T-cell (primary cell): ENCODE data around the gene LMNA. TPM values are rescaled to one million over a fixed set of nuclear protein-coding genes. Genes with fewer than 3 reads are reported as not detected.

Experiments
- ATAC-seq, 4 experiments: fragments of 200-7000 bp in 3 of 4; fragments of 150-1000 bp in 1 of 4; cut with Tn5 transposase; replicated peaks in 1 of 4; 1 replicate in 3 of 4; 2 replicates in 1 of 4; pipeline ENCODE4 v1.10.0; 2021; ENCODE audit warnings: moderate library complexity in 3 of 4, mild to moderate bottlenecking in 2 of 4, moderate number of reproducible peaks in 1 of 4
- CTCF ChIA-PET, 2 donors: fragments of 300-600 bp; sonication (Branson Sonifier 250); formaldehyde crosslinking; loops; one replicate each; lab custom pipeline; 2022; ENCODE audit warnings: antibody characterized with exemption in 2 of 2; lab: Charles Lee
- POLR2A ChIA-PET, 2 donors: fragments of 300-600 bp; sonication (Branson Sonifier 250); formaldehyde crosslinking; loops; one replicate each; lab custom pipeline; 2022; ENCODE audit warnings: antibody characterized with exemption in 2 of 2; lab: Charles Lee
- DNase-seq, 35 experiments: peaks; one replicate each; pipeline versions ENCODE4 v3.0.0 to v3.0.0-alpha.2; 2013 to 2023
- H3K27ac ChIP-seq: one replicate; pipeline ENCODE4 v1.5.1; 2013; ENCODE audit warnings: low read length
- H3K27me3 ChIP-seq, 2 experiments: replicated peaks in 1 of 2; 1 replicate in 1 of 2; 2 replicates in 1 of 2; pipeline versions ENCODE4 v1.6.1 to v1.7.0; 2013; ENCODE audit warnings: low read length in 1 of 2, mixed read lengths in 1 of 2; ENCODE audit not compliant: control insufficient read depth in 2 of 2, insufficient read depth in 2 of 2; ENCODE audit errors: extremely low read depth in 1 of 2
- H3K36me3 ChIP-seq, 2 donors: 1 replicate in 1 of 2; 2 replicates in 1 of 2; pipeline versions ENCODE4 v1.6.1 to v1.7.0; 2013; ENCODE audit warnings: low read length in 1 of 2; ENCODE audit not compliant: control insufficient read depth in 2 of 2, insufficient read depth in 1 of 2; ENCODE audit errors: extremely low read depth in 1 of 2
- H3K4me1 ChIP-seq, 2 experiments: 1 replicate in 1 of 2; 2 replicates in 1 of 2; pipeline versions ENCODE4 v1.6.1 to v1.7.0; 2013; ENCODE audit warnings: low read length in 2 of 2, mixed read lengths in 1 of 2; ENCODE audit not compliant: insufficient read depth in 2 of 2, control insufficient read depth in 1 of 2; ENCODE audit errors: extremely low read depth in 1 of 2
- H3K4me3 ChIP-seq, 2 donors: 1 replicate in 1 of 2; 2 replicates in 1 of 2; pipeline versions ENCODE4 v1.5.1 to v1.7.0; 2013; ENCODE audit warnings: mild to moderate bottlenecking in 2 of 2, low read length in 1 of 2, moderate library complexity in 1 of 2; ENCODE audit not compliant: control insufficient read depth in 1 of 2; ENCODE audit errors: extremely low read depth in 1 of 2
- H3K9me3 ChIP-seq: 2 replicates; pipeline ENCODE4 v1.7.0; 2013
- H3K27ac Mint-ChIP-seq, 2 donors: one replicate each; pipeline ENCODE4 v1.8.0; 2020 to 2021; ENCODE audit warnings: mild to moderate bottlenecking in 2 of 2, mixed read lengths in 2 of 2
- H3K27me3 Mint-ChIP-seq, 2 donors: one replicate each; pipeline ENCODE4 v1.8.0; 2021 to 2022; ENCODE audit warnings: mixed read lengths in 2 of 2
- H3K36me3 Mint-ChIP-seq: one replicate; pipeline ENCODE4 v1.8.0; 2021; ENCODE audit warnings: mixed read lengths
- H3K4me1 Mint-ChIP-seq, 3 donors: one replicate each; pipeline ENCODE4 v1.8.0; 2020 to 2022; ENCODE audit warnings: mixed read lengths in 3 of 3, mild to moderate bottlenecking in 1 of 3
- H3K4me3 Mint-ChIP-seq, 3 donors: one replicate each; pipeline ENCODE4 v1.8.0; 2020 to 2022; ENCODE audit warnings: mild to moderate bottlenecking in 3 of 3, mixed read lengths in 3 of 3, moderate library complexity in 3 of 3
- H3K9me3 Mint-ChIP-seq, 3 donors: one replicate each; pipeline ENCODE4 v1.8.0; 2020 to 2022; ENCODE audit warnings: mixed read lengths in 3 of 3
- WGBS: methylation state at CpG from one replicate; pipeline ENCODE4 v1.1.5; 2013; ENCODE audit warnings: missing lambda C conversion rate; ENCODE audit not compliant: insufficient coverage; 5-methylcytosine and 5-hydroxymethylcytosine counted together
- total RNA-seq, 35 experiments: library from RNA in 6 of 35; stranded (reverse) in 6 of 35; fragments of 120-200 nt in 1 of 35; gene quantifications; one replicate each; pipeline versions ENCODE4 v1.2.1 to v1.2.4 and lab custom pipeline; 2013 to 2026

Gene LMNA
- total RNA-seq, 5 donors from 2014 or later (not counting 1 experiment from before 2014, with no cell fraction given): 40.3 to 970 (median 57.3) TPM

GRCh38 chr1:156080241-156080862, 34.2 kb upstream of the LMNA start:
- ChIA-PET CTCF (no interaction called here), POLR2A (no interaction called here)
- Mint-ChIP-seq H3K27me3 (peaks cover 6 to 24% of the 10 kb centered on the region in 2 donors), H3K36me3 (no peaks in the 10 kb centered on the region), H3K4me3 (peak overlapping the region in 1 of 3 donors; percentile 85), H3K9me3 (no peaks in the 10 kb centered on the region), H3K4me1 (peaks cover 0 to 18% (median 7%) of the 10 kb centered on the region in 3 donors), H3K27ac (no peak overlapping the region)
- Histone ChIP-seq H3K27ac (no peak overlapping the region), H3K36me3 (no peaks in the 10 kb centered on the region), H3K27me3 (peaks cover 0 to 53% of the 10 kb centered on the region in 2 experiments), H3K4me3 (no peak overlapping the region), H3K9me3 (no peaks in the 10 kb centered on the region), H3K4me1 (peaks cover 2 to 30% of the 10 kb centered on the region in 2 experiments)
- 96% methylated on average over 4 of the region's 8 CpGs for WGBS
- no peak for ATAC-seq
- no peak for DNase-seq

GRCh38 chr1:156080863-156081179, 33.7 kb upstream of the LMNA start:
- CTCF ChIA-PET: no interaction called here
- Mint-ChIP-seq H3K36me3 (no peaks in the 10 kb centered on the region), H3K27me3 (peaks cover 8 to 27% of the 10 kb centered on the region in 2 donors), H3K4me3 (peak overlapping the region; percentile 34 to 85 (median 55)), H3K27ac (no peak overlapping the region), H3K4me1 (peaks cover 0 to 15% (median 5%) of the 10 kb centered on the region in 3 donors), H3K9me3 (no peaks in the 10 kb centered on the region)
- ATAC-seq (no peak), DNase-seq (no peak)
- Histone ChIP-seq H3K4me3 (no peak overlapping the region), H3K9me3 (no peaks in the 10 kb centered on the region), H3K27me3 (peaks cover 0 to 57% of the 10 kb centered on the region in 2 experiments), H3K36me3 (no peaks in the 10 kb centered on the region), H3K4me1 (peaks cover 2 to 30% of the 10 kb centered on the region in 2 experiments), H3K27ac (no peak overlapping the region)
- WGBS: 74% methylated on average over 3 of the region's 4 CpGs
- POLR2A ChIA-PET: no interaction called here

- H3K4me3 Mint-ChIP-seq: peak overlapping the region; percentile 65 to 85 (median 74)
- H3K4me1 Mint-ChIP-seq: peaks cover 0 to 15% (median 5%) of the 10 kb centered on the region in 3 donors
- no peak for DNase-seq
- WGBS: 14% methylated on average over 24 of the region's 61 CpGs
- H3K36me3 Mint-ChIP-seq: no peaks in the 10 kb centered on the region
- peaks cover 2 to 26% of the 10 kb centered on the region in 2 experiments for H3K4me1 ChIP-seq
- H3K27me3 Mint-ChIP-seq: peaks cover 8 to 29% of the 10 kb centered on the region in 2 donors
- no peak overlapping the region for H3K27ac Mint-ChIP-seq
- H3K36me3 ChIP-seq: no peaks in the 10 kb centered on the region
- CTCF ChIA-PET: interaction anchor here in 1 of 2 donors (1.3 kb wide), 1 partner anchor 15 kb away, joined by 3 read pairs; no protein-coding TSS in a partner anchor
- no peaks in the 10 kb centered on the region for H3K9me3 Mint-ChIP-seq
- H3K9me3 ChIP-seq: no peaks in the 10 kb centered on the region
- H3K4me3 ChIP-seq: peak overlapping the region; percentile 36 to 81
- H3K27ac ChIP-seq: no peak overlapping the region
- POLR2A ChIA-PET: interaction anchor here in 1 of 2 donors (0.7 kb wide), 1 partner anchor 71 kb away, joined by 7 read pairs; no protein-coding TSS in a partner anchor
- peaks cover 0 to 57% of the 10 kb centered on the region in 2 experiments for H3K27me3 ChIP-seq
- peak in 1 of 4 experiments; percentile 16 for ATAC-seq
These were observed 33.2 kb upstream of the LMNA start for GRCh38 chr1:156081180-156081916.

GRCh38 chr1:156081917-156082308, 32.6 kb upstream of the LMNA start:
- Histone ChIP-seq H3K36me3 (no peaks in the 10 kb centered on the region), H3K27me3 (peaks cover 0 to 57% of the 10 kb centered on the region in 2 experiments), H3K4me3 (peak overlapping the region; percentile 81 to 84), H3K4me1 (peaks cover 2 to 24% of the 10 kb centered on the region in 2 experiments), H3K27ac (no peak overlapping the region), H3K9me3 (no peaks in the 10 kb centered on the region)
- no peaks in the 10 kb centered on the region for H3K36me3 Mint-ChIP-seq
- ChIA-PET POLR2A (interaction anchor here in 1 of 2 donors (0.7 kb wide), 1 partner anchor 71 kb away, joined by 7 read pairs; no protein-coding TSS in a partner anchor), CTCF (interaction anchor here in 1 of 2 donors (1.3 kb wide), 1 partner anchor 15 kb away, joined by 3 read pairs; no protein-coding TSS in a partner anchor)
- no peaks in the 10 kb centered on the region for H3K9me3 Mint-ChIP-seq
- H3K27ac Mint-ChIP-seq: no peak overlapping the region
- no peak for DNase-seq
- peaks cover 14 to 34% of the 10 kb centered on the region in 2 donors for H3K27me3 Mint-ChIP-seq
- peak in 1 of 4 experiments; percentile 1 for ATAC-seq
- WGBS: 0% methylated on average over 1 of the region's 10 CpGs
- H3K4me3 Mint-ChIP-seq: peak overlapping the region; percentile 81 to 85 (median 84)
- H3K4me1 Mint-ChIP-seq: peaks cover 0 to 15% (median 5%) of the 10 kb centered on the region in 3 donors

- no peak within 1 kb of the TSS for H3K27ac ChIP-seq
- H3K9me3 ChIP-seq: no peaks in the 10 kb centered on the region
- H3K27me3 Mint-ChIP-seq: peaks cover 17 to 38% of the 10 kb centered on the region in 2 donors
- H3K36me3 Mint-ChIP-seq: no peaks in the 10 kb centered on the region
- H3K4me1 ChIP-seq: peaks cover 2 to 24% of the 10 kb centered on the region in 2 experiments
- DNase-seq (peak in 34 of 35 experiments; percentile 9 to 65 (median 46)), ATAC-seq (peak; percentile 81 to 91 (median 88))
- H3K27ac Mint-ChIP-seq: no peak within 1 kb of the TSS
- H3K4me1 Mint-ChIP-seq: peaks cover 0 to 15% (median 5%) of the 10 kb centered on the region in 3 donors
- H3K27me3 ChIP-seq: peaks cover 0 to 59% of the 10 kb centered on the region in 2 experiments
- H3K4me3 ChIP-seq: peak within 1 kb of the TSS; percentile 81 to 84
- no peaks in the 10 kb centered on the region for H3K36me3 ChIP-seq
- ChIA-PET POLR2A (interaction anchor here (0.7 to 0.8 kb wide), 2 partner anchors 31 to 70 kb away, joined by 3 to 7 read pairs; no protein-coding TSS in a partner anchor), CTCF (interaction anchor here in 1 of 2 donors (1.3 kb wide), 1 partner anchor 16 kb away, joined by 3 read pairs; no protein-coding TSS in a partner anchor)
- H3K4me3 Mint-ChIP-seq: peak within 1 kb of the TSS; percentile 81 to 85 (median 84)
- no peaks in the 10 kb centered on the region for H3K9me3 Mint-ChIP-seq
- under 1% methylated on average over 24 of the region's 62 CpGs for WGBS
These were observed 32.0 kb upstream of the LMNA start, which contains the start of gene MEX3A for GRCh38 chr1:156082309-156083091. Gene MEX3A (minus strand): TSS chr1:156082465. CDS start chr1:156081998, 467 bp downstream.
